Duodenal mucosa (tissue), 2 donors: ENCODE results near the gene ANO2.

Experiments
- H3K27ac ChIP-seq: one replicate; pipeline ENCODE4 v1.7.0; 2013; ENCODE audit warnings: low read depth, low read length
- H3K27me3 ChIP-seq, 2 donors: one replicate each; pipeline ENCODE4 v1.7.0; 2013; ENCODE audit warnings: low read length in 2 of 2, control low read depth in 1 of 2; ENCODE audit not compliant: insufficient read depth in 2 of 2, control insufficient read depth in 1 of 2
- H3K36me3 ChIP-seq, 2 donors: one replicate each; pipeline ENCODE4 v1.7.0; 2013; ENCODE audit warnings: low read length in 2 of 2, control low read depth in 1 of 2; ENCODE audit not compliant: insufficient read depth in 2 of 2, control insufficient read depth in 1 of 2
- H3K4me1 ChIP-seq, 2 donors: one replicate each; pipeline ENCODE4 v1.7.0; 2013; ENCODE audit warnings: low read length in 2 of 2, control low read depth in 1 of 2; ENCODE audit not compliant: insufficient read depth in 2 of 2, control insufficient read depth in 1 of 2
- H3K4me3 ChIP-seq, 2 donors: one replicate each; pipeline ENCODE4 v1.7.0; 2013; ENCODE audit warnings: low read length in 2 of 2, low read depth in 1 of 2
- H3K9ac ChIP-seq, 2 donors: one replicate each; pipeline ENCODE4 v1.7.0; 2013; ENCODE audit warnings: low read length in 2 of 2, low read depth in 1 of 2
- H3K9me3 ChIP-seq, 2 donors: one replicate each; pipeline ENCODE4 v1.7.0; 2013; ENCODE audit warnings: low read length in 2 of 2, control low read depth in 1 of 2; ENCODE audit not compliant: control insufficient read depth in 1 of 2

ANO2 gene

GRCh38 chr12:5523396-5524115 is 421.5 kb downstream of the ANO2 start:
- no peak overlapping the region for H3K4me3 ChIP-seq
- H3K4me1 ChIP-seq = no peaks in the 10 kb centered on the region
- H3K9me3 ChIP-seq = no peaks in the 10 kb centered on the region

GRCh38 chr12:5522432-5523335 is 422.4 kb downstream of the ANO2 start:
- H3K9ac ChIP-seq = no peak overlapping the region

More at GRCh38 chr12:5523396-5524115, 421.5 kb downstream of the ANO2 start:
- H3K27ac ChIP-seq = no peak overlapping the region
- no peaks in the 10 kb centered on the region for H3K36me3 ChIP-seq
- H3K9ac ChIP-seq = no peak overlapping the region
- H3K27me3 ChIP-seq = no peaks in the 10 kb centered on the region

GRCh38 chr12:5521456-5522325 is 423.4 kb downstream of the ANO2 start:
- H3K36me3 ChIP-seq = no peaks in the 10 kb centered on the region
- no peak overlapping the region for H3K9ac ChIP-seq
- no peak overlapping the region for H3K27ac ChIP-seq
- H3K27me3 ChIP-seq = no peaks in the 10 kb centered on the region
- no peaks in the 10 kb centered on the region for H3K4me1 ChIP-seq
- no peaks in the 10 kb centered on the region for H3K9me3 ChIP-seq
- no peak overlapping the region for H3K4me3 ChIP-seq

More at GRCh38 chr12:5522432-5523335, 422.4 kb downstream of the ANO2 start:
- no peaks in the 10 kb centered on the region for H3K36me3 ChIP-seq
- no peaks in the 10 kb centered on the region for H3K9me3 ChIP-seq
- H3K27ac ChIP-seq = no peak overlapping the region
- no peak overlapping the region for H3K4me3 ChIP-seq
- H3K4me1 ChIP-seq = no peaks in the 10 kb centered on the region
- no peaks in the 10 kb centered on the region for H3K27me3 ChIP-seq

- no peaks in the 10 kb centered on the region for H3K9me3 ChIP-seq
- no peak overlapping the region for H3K9ac ChIP-seq
- H3K4me1 ChIP-seq = no peaks in the 10 kb centered on the region
- H3K27me3 ChIP-seq = no peaks in the 10 kb centered on the region
- no peak overlapping the region for H3K4me3 ChIP-seq
- no peaks in the 10 kb centered on the region for H3K36me3 ChIP-seq
- no peak overlapping the region for H3K27ac ChIP-seq
Measured at GRCh38 chr12:5520831-5521230, 424.2 kb downstream of the ANO2 start.

GRCh38 chr12:5520037-5520436 is 425.0 kb downstream of the ANO2 start:
- no peak overlapping the region for H3K4me3 ChIP-seq
- no peak overlapping the region for H3K9ac ChIP-seq
- H3K9me3 ChIP-seq = no peaks in the 10 kb centered on the region
- H3K27me3 ChIP-seq = no peaks in the 10 kb centered on the region
- no peaks in the 10 kb centered on the region for H3K4me1 ChIP-seq
- H3K36me3 ChIP-seq = no peaks in the 10 kb centered on the region
- no peak overlapping the region for H3K27ac ChIP-seq

GRCh38 chr12:5518584-5519365 is 426.3 kb downstream of the ANO2 start:
- Histone ChIP-seq H3K9ac (no peak overlapping the region), H3K36me3 (no peaks in the 10 kb centered on the region), H3K4me3 (no peak overlapping the region), H3K27ac (no peak overlapping the region), H3K27me3 (no peaks in the 10 kb centered on the region), H3K9me3 (no peaks in the 10 kb centered on the region), H3K4me1 (no peaks in the 10 kb centered on the region)

- no peak overlapping the region for H3K4me3 ChIP-seq
Measured at GRCh38 chr12:5516371-5517241, 428.5 kb downstream of the ANO2 start.

GRCh38 chr12:5515458-5515857 is 429.6 kb downstream of the ANO2 start:
- H3K4me1 ChIP-seq = peaks cover 0 to 3% of the 10 kb centered on the region in 2 donors
- no peaks in the 10 kb centered on the region for H3K36me3 ChIP-seq
- no peak overlapping the region for H3K27ac ChIP-seq
- no peaks in the 10 kb centered on the region for H3K27me3 ChIP-seq
- H3K9ac ChIP-seq = no peak overlapping the region
- H3K4me3 ChIP-seq = no peak overlapping the region
- no peaks in the 10 kb centered on the region for H3K9me3 ChIP-seq

More at GRCh38 chr12:5516371-5517241, 428.5 kb downstream of the ANO2 start:
- no peak overlapping the region for H3K27ac ChIP-seq
- no peaks in the 10 kb centered on the region for H3K9me3 ChIP-seq
- no peaks in the 10 kb centered on the region for H3K27me3 ChIP-seq
- no peaks in the 10 kb centered on the region for H3K36me3 ChIP-seq
- peaks cover 0 to 3% of the 10 kb centered on the region in 2 donors for H3K4me1 ChIP-seq
- no peak overlapping the region for H3K9ac ChIP-seq

GRCh38 chr12:5514545-5514944 is 430.5 kb downstream of the ANO2 start:
- H3K27ac ChIP-seq = no peak overlapping the region
- H3K36me3 ChIP-seq = no peaks in the 10 kb centered on the region
- H3K4me3 ChIP-seq = no peak overlapping the region
- H3K4me1 ChIP-seq = peaks cover 1 to 3% of the 10 kb centered on the region in 2 donors
- H3K9ac ChIP-seq = no peak overlapping the region
- H3K9me3 ChIP-seq = no peaks in the 10 kb centered on the region
- H3K27me3 ChIP-seq = no peaks in the 10 kb centered on the region
